ENCODE measurements around the gene TRPT1.
A peak's percentile ranks its signal among the peaks of the same experiment; 100 is the strongest.

TRPT1 gene

GRCh38 chr11:64225608-64226506 is at the start of gene TRPT1, which contains the start of gene NUDT22:
Gene TRPT1 (minus strand): TSS chr11:64226186. CDS start chr11:64225860, 326 bp downstream.
Gene NUDT22 (plus strand): TSS chr11:64226274. CDS start chr11:64226653, 379 bp downstream.
- peak; percentile 95 to 97 for DNase-seq

- DNase-seq: no peak
Observed at GRCh38 chr11:64275031-64275800, 49.2 kb upstream of the TRPT1 start.

GRCh38 chr11:64269540-64270220 is 43.7 kb upstream of the TRPT1 start:
- DNase-seq: peak; percentile 99

- peak; percentile 45 to 65 for DNase-seq
Observed at GRCh38 chr11:64268893-64269539, 43.0 kb upstream of the TRPT1 start.

- DNase-seq: no peak
Observed at GRCh38 chr11:64268025-64268892, 42.3 kb upstream of the TRPT1 start.

GRCh38 chr11:64267207-64267945 is 41.4 kb upstream of the TRPT1 start:
- no peak for DNase-seq

- no peak for DNase-seq
Observed at GRCh38 chr11:64266339-64266738, 40.4 kb upstream of the TRPT1 start.

GRCh38 chr11:64265176-64266160 is 39.5 kb upstream of the TRPT1 start:
- DNase-seq: no peak

GRCh38 chr11:64264371-64264852 is 38.4 kb upstream of the TRPT1 start:
- DNase-seq: no peak

GRCh38 chr11:64263947-64264317 is 37.9 kb upstream of the TRPT1 start:
- no peak for DNase-seq

- DNase-seq: no peak
Observed at GRCh38 chr11:64263021-64263946, 37.3 kb upstream of the TRPT1 start.

- no peak for DNase-seq
Observed at GRCh38 chr11:64262271-64263002, 36.5 kb upstream of the TRPT1 start.

- DNase-seq: no peak
Observed at GRCh38 chr11:64261556-64262080, 35.6 kb upstream of the TRPT1 start.

GRCh38 chr11:64260147-64260708 is 34.2 kb upstream of the TRPT1 start:
- DNase-seq: no peak

GRCh38 chr11:64259533-64260067 is 33.6 kb upstream of the TRPT1 start:
- no peak for DNase-seq

GRCh38 chr11:64258946-64259532 is 33.1 kb upstream of the TRPT1 start:
- no peak for DNase-seq

All from stimulated activated CD4-positive, alpha-beta T cell treated with anti-CD3 and anti-CD28 coated beads, Interleukin-2, amount 100 ng/mL, for 24 hours (primary cell).